Ishikawa (cell line): Measurements from ENCODE around the gene PEDS1.

ENCODE experiments used
- CEBPB ChIP-seq: IDR thresholded peaks from 2 replicates; pipeline ENCODE4 v1.6.1; 2012
- CREB1 ChIP-seq: IDR thresholded peaks from 2 replicates; pipeline ENCODE4 v1.6.1; 2012; ENCODE audit warnings: low read depth
- EGR1 ChIP-seq: IDR thresholded peaks from 2 replicates; pipeline ENCODE4 v1.6.1; 2012
- EP300 ChIP-seq: IDR thresholded peaks from 2 replicates; pipeline ENCODE4 v1.6.1; 2012; ENCODE audit warnings: borderline replicate concordance
- FOXM1 ChIP-seq: IDR thresholded peaks from 2 replicates; pipeline ENCODE4 v1.6.1; 2012; ENCODE audit warnings: low read depth, borderline replicate concordance
- MAX ChIP-seq: IDR thresholded peaks from 2 replicates; pipeline ENCODE4 v1.6.1; 2012
- NFIC ChIP-seq: IDR thresholded peaks from 2 replicates; pipeline ENCODE4 v1.6.1; 2012
- RAD21 ChIP-seq: IDR thresholded peaks from 2 replicates; pipeline ENCODE4 v1.6.1; 2012; ENCODE audit warnings: low read depth
- TAF1 ChIP-seq: IDR thresholded peaks from 2 replicates; pipeline ENCODE4 v1.6.1; 2012; ENCODE audit warnings: low read depth, mild to moderate bottlenecking
- TCF12 ChIP-seq: IDR thresholded peaks from 2 replicates; pipeline ENCODE4 v1.6.1; 2012; ENCODE audit warnings: low read depth
- TEAD4 ChIP-seq: IDR thresholded peaks from 2 replicates; pipeline ENCODE4 v1.6.1; 2012
- YY1 ChIP-seq: IDR thresholded peaks from 2 replicates; pipeline ENCODE4 v1.6.1; 2012; ENCODE audit warnings: low read depth
- ZBTB7A ChIP-seq: IDR thresholded peaks from 2 replicates; pipeline ENCODE4 v1.6.1; 2012; ENCODE audit warnings: low read depth
- TF ChIP-seq, protein P1 (sequence below): IDR thresholded peaks from 2 replicates; pipeline ENCODE4 v1.6.1; 2012
- TF ChIP-seq, protein P2 (sequence below): IDR thresholded peaks from 2 replicates; pipeline ENCODE4 v1.6.1; 2012; ENCODE audit warnings: low read depth, mild to moderate bottlenecking

Gene PEDS1

DNA sequence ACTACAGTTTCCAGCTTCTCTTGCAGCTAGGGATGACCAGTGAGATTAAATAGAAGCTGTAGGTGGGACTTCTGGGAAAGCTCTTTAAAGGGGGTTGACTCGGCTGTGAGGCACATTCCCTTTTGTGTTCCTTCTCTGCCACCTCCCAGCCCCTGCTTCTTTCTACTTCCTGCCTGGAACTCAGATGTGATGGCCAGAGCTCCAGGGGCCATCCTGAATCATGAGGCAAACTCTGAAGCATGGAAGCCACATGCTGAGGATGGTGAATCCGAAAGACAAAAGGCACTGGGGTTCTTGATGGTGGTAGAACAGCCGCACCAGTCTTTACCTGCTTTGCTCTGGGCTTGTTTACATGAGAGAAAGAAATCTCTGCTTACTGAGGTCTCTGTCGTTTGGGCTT is 46.2 kb upstream of the PEDS1 start:
- TF ChIP-seq YY1, result no peak

DNA sequence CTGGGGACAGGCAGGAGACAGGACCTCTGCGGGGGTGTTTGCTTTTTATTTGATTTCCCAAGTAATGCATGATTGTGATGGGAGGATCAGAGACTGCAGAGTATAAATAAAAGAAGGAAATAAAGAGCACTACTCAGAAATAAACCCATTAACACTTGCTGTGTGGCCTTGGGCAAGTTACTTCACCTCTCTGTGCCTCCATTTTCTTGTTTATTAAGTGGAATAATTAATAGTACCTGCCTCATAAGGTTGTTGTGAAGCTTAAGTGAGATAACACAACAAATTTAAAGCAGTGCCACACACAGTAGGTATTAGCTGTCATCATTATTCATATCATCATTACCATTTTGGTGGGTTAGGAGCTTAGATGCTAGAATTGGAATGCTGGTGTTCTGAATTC is 45.2 kb upstream of the PEDS1 start:
- TF ChIP-seq MAX, result no peak
- no peak for TF ChIP-seq EGR1
- no peak for TF ChIP-seq YY1
- TF ChIP-seq TCF12, result no peak
- TF ChIP-seq, protein P1, sequence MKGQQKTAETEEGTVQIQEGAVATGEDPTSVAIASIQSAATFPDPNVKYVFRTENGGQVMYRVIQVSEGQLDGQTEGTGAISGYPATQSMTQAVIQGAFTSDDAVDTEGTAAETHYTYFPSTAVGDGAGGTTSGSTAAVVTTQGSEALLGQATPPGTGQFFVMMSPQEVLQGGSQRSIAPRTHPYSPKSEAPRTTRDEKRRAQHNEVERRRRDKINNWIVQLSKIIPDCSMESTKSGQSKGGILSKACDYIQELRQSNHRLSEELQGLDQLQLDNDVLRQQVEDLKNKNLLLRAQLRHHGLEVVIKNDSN, result no peak
- TF ChIP-seq TAF1, result no peak

DNA sequence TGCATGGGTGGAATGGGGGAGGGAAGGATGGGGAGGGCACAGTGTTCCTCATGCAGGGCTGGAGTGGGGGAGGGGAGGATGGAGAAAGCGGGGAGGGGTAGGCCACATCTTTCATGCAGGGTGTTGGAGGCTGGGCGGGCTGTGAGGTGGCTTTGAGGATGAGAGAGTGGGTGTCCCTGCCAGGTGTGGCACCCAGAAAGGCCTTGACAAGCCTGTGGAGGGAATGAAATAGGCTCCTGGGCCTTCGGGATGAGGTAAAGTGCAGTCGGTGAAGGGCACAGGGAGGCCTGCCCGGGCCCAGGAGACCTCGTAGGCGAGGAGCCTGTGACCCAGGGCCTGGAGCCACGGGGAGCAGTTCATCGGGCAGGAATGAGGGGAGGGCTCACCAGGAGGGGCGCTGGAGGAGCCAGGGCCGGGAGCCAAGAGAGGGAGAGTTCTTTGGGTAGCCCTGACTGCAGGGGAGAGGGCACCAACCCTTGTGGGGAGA is 44.7 kb upstream of the PEDS1 start:
- no peak for TF ChIP-seq YY1
- no peak for TF ChIP-seq NFIC
- TF ChIP-seq TCF12, result no peak
- TF ChIP-seq MAX, result no peak
- TF ChIP-seq RAD21, result no peak
- TF ChIP-seq, protein P1, result no peak
- TF ChIP-seq EGR1, result no peak
- no peak for TF ChIP-seq CEBPB
- TF ChIP-seq FOXM1, result no peak
- no peak for TF ChIP-seq TEAD4
- TF ChIP-seq CREB1, result no peak
- TF ChIP-seq EP300, result no peak

DNA sequence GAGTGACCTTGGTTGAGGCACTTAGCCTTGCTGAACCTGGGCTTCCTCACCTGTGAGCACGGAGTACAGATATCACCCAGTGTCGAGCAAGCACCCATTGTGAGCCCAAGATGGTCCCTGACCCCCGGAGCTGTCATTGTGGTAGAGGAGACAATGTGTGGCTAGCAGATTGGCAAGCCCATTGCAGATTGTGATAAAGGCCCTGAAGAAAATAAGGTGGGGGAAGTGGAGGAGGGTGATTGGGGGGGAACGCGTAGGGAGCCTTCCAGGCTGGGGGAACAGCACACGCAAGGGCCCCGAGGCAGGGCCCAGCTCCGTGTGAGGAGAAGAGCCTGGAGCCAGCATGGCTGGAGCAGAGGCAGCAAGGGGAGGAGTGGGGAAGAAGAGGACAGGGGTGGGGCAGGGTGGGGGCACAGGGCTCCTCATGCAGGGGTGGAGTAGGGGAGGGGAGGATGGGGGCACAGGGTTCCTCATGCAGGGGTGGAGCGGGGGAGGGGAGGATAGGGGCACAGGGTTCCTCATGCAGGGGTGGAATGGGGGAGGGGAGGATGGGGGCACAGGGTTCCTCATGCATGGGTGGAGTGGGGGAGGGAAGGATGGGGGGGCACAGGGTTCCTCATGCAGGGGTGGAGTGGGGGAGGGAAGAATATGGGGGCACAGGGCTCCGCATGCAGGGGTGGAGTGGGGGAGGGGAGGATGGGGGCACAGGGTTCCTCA is 44.1 kb upstream of the PEDS1 start:
- TF ChIP-seq TCF12, result no peak
- TF ChIP-seq CREB1, result no peak
- no peak for TF ChIP-seq EGR1
- TF ChIP-seq NFIC, result no peak

DNA sequence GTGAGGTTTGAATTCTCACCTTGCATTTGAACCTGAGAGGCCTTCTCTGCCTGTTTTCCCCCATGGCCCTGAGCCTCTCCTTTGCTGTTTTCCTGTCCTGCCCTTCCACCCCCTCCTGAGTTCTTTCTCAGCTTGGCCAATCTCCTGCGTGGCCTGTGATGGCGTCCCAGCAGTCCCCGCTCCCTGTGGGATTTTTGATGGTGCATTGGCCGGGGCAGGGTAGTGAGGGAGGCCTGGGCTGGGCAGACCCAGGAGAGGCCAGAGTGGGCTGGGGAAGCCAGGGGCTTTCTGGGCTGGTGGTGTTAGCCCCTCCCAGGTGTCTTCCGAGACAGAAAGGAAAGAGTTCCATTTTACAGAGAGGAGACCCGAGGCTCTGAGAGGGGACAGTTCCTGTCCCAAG is 43.4 kb upstream of the PEDS1 start:
- TF ChIP-seq, protein P1, result no peak
- no peak for TF ChIP-seq ZBTB7A
- no peak for TF ChIP-seq RAD21
- TF ChIP-seq TCF12, result no peak
- no peak for TF ChIP-seq CREB1
- no peak for TF ChIP-seq TAF1
- no peak for TF ChIP-seq MAX
- no peak for TF ChIP-seq EGR1
- no peak for TF ChIP-seq TEAD4
- TF ChIP-seq FOXM1, result no peak

GRCh38 chr20:50196248-50196647 is 42.7 kb upstream of the PEDS1 start:
- TF ChIP-seq, protein P2, sequence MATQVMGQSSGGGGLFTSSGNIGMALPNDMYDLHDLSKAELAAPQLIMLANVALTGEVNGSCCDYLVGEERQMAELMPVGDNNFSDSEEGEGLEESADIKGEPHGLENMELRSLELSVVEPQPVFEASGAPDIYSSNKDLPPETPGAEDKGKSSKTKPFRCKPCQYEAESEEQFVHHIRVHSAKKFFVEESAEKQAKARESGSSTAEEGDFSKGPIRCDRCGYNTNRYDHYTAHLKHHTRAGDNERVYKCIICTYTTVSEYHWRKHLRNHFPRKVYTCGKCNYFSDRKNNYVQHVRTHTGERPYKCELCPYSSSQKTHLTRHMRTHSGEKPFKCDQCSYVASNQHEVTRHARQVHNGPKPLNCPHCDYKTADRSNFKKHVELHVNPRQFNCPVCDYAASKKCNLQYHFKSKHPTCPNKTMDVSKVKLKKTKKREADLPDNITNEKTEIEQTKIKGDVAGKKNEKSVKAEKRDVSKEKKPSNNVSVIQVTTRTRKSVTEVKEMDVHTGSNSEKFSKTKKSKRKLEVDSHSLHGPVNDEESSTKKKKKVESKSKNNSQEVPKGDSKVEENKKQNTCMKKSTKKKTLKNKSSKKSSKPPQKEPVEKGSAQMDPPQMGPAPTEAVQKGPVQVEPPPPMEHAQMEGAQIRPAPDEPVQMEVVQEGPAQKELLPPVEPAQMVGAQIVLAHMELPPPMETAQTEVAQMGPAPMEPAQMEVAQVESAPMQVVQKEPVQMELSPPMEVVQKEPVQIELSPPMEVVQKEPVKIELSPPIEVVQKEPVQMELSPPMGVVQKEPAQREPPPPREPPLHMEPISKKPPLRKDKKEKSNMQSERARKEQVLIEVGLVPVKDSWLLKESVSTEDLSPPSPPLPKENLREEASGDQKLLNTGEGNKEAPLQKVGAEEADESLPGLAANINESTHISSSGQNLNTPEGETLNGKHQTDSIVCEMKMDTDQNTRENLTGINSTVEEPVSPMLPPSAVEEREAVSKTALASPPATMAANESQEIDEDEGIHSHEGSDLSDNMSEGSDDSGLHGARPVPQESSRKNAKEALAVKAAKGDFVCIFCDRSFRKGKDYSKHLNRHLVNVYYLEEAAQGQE, result no peak

DNA sequence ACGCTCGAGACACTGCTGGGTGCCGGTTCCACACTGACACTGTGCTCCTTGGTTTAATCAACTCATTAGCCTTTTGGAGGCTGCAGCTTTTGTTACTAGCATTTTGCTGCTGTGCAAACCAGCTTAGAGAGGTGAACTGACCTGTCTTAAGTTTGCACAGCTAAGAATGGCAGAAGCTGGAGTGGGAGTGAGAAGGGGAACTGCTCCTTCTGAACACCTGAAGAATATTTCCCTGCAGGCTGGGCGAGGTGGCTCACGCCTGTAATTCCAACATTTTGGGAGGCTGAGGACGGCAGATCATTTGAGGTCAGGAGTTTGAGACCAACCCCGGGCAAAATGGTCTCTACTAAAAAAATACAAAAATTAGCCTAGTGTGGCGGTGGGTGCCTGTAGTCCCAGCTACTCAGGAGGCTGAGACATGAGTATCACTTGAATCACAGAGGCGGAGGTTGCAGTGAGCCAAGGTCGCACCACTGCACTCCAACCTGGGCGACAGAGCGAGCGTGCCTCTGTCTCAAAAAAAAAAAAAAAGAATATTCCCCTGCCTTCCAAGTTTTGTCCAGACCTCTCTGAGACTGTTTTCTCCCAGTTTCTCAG is 42.1 kb upstream of the PEDS1 start:
- TF ChIP-seq EGR1 (no peak), TCF12 (no peak), CREB1 (no peak), EP300 (no peak), TEAD4 (no peak), YY1 (no peak), CEBPB (no peak), NFIC (no peak), FOXM1 (no peak), TAF1 (no peak), ZBTB7A (no peak), RAD21 (no peak), MAX (no peak)
- TF ChIP-seq, protein P1, result no peak
